A172 (cell line): ENCODE measurements around the gene ACSS1. TPM values are rescaled to one million over a fixed set of nuclear protein-coding genes. Genes with fewer than 3 reads are reported as not detected.

Experiments used
- DNase-seq: peaks from one replicate; pipeline ENCODE4 v3.0.0-alpha.2; 2015; ENCODE audit warnings: low spot score
- total RNA-seq: library from RNA; depleted of rRNA; stranded (reverse); fragments of >200 nt; shearing (Covaris generic); gene quantifications from 2 replicates; pipeline ENCODE4 v1.2.3, GENCODE V29; 2014; rRNA removed

ACSS1 gene
- total RNA-seq: 0.10 and 0.57 TPM in 2 replicates

DNA sequence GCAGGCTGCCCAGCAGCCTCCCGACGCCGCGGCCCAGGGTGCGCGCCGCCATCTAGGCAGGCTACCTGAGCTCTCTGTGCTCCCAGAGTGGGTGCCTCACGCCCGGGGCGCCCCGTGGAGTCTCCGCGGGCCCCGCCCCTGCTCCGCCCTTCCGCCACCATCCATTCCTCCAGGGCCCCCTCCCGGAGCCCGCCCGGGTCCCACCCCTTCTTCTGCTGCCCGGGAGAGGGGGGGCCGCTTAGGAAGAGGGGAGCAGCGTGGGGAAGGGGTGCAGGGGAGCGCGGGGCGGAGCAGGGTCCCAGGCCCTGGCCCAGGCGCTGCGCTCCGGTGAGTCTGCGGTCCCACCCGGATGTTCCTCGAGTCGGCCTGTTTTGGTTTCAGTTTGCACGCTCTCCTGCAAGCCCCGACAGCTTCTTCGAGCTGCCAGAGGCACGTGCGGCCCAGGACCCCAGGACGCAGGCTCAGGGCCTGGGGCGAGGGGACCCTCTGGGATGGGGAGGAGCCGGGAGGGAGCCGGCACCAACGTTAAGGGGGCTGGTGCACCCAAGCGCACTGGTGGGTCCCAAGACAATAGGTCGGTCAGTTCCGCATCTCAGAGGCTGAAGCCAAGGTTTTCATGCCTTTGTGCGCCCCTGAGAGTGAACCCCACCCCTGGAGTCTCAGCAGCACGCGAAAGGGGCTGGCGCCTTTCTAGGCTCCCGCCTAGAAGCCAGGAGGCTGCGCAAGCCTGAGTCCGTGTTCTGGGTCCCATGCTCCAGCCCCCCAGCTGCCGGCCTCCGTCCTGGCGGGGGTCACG lies at the start of gene ACSS1:
ACSS1 (minus strand) TSS at position 89 of the 796 bp plus-strand sequence; CDS start at position 52, 37 bp downstream.
- DNase-seq: no peak

DNA sequence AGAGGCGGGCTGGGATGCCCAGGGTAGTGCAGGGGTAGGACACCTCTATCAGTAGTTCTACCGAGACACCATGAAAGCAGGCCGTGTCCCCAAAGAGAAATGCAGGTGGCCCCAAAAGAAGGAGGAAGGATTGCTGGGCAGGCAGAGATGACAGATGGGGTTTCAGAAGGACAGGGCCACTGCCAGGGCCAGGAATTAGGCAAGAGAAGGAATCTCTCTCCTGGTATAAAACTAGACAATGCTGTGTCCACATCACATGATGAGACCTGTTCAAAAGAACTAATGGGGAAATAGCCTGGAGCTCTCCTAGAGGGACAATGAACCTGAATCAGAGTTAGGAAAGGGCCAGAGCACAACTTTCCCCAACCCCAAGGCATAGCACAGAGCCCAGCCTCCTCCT lies 45.6 kb upstream of the ACSS1 start:
- no peak for DNase-seq

DNA sequence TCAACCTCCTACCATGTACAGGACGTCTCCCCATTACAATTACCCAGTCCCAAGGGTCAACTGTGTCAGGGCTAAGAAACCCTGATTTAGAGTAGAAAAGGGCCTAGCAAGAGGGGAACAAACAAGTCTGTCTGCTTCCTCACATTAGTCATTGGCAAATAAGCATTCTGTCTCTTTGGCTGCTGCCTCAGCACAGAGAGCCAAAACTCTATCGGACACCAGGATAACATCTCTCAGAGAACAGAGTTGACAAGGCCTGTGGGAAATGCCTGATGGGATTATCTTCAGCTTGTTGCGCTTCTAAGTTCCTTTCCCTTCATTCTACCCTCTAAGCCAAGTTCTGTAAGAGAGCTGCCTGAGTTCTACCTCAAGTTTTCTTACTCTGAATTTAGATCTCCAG lies 43.0 kb upstream of the ACSS1 start:
- no peak for DNase-seq

DNA sequence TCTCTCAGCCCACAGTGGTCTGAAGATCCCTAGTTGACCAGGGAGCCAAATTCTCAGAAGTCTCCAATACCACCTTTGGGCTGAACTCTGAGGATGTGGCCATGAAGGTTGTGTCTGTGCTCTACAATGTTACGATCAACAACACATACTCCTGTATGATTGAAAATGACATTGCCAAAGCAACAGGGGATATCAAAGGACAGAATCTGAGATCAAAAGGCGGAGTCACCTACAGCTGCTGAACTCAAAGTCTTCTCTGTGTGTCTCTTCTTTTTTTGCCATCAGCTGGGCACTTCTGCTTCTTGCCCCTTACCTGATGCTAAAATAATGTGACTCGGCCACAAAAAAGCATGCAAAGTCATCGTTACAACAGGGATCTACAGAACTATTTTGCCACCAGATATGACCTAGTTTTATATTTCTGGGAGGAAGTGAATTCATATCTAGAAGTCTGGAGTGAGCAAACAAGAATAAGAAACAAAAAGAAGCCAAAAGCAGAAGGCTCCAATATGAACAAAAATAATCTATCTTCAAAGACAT lies 41.7 kb upstream of the ACSS1 start:
- DNase-seq: no peak

DNA sequence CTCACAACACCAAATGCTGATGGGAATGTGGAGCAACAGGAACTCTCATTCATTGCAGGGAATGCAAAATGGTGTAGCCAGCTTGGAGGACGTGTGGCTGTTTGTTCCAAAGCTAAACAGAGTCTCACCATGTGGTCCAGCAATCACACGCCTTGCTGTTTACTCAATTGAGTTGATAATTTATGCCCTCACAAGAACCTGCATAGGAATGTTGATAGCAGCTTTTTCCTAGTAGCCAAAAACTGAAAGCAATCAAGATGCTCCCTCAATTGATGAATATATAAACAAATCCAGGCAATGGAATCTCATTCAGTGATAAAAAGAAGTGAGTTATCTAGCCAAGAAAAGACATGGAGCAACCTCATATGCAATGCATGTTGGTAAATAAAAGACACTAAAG lies 39.6 kb upstream of the ACSS1 start:
- no peak for DNase-seq

DNA sequence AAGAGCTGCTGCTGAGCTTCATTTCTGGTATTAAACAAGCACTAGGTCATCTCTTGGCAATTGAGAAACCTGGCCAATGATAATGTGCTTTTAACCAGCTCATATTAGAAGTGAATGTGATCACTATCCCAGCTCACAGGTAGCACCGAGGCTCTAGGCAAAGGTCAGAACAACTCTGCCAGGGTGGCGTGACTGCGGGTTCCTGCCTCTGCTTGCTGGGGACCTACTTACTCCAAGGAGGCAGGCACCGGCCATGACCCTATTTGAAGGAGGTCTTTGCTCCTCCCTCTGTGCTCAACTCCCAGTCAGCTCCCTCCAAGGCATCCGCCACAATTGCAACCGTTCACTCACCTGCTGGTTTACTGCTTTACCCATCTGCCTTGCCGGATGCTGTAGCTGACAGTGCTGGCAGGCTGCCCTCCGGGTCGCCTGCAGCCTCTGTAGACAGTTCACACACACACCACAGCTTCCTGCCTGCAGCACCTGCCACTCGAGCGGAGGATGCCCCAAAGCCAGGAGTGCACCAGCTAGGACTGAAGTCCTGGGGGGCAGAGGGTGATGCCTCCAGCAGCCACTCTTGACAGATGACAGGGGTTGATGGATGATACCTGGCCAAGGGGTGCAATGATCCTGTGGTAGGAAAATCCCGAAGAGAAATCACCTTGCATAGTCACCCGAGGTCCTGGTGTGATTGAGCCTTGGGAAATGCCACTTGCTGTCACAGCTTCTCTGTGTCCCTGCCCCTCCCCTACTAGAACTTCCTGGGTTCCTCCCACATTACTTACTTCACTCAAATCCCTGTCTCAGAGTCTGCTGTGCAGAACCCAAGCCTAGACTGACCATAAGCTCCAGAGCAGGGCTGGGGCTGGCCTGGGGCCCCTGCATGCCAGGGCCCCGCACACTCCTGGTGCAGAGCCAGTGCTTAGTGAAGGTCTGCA lies 32.8 kb upstream of the ACSS1 start:
- DNase-seq: peak; percentile 44

DNA sequence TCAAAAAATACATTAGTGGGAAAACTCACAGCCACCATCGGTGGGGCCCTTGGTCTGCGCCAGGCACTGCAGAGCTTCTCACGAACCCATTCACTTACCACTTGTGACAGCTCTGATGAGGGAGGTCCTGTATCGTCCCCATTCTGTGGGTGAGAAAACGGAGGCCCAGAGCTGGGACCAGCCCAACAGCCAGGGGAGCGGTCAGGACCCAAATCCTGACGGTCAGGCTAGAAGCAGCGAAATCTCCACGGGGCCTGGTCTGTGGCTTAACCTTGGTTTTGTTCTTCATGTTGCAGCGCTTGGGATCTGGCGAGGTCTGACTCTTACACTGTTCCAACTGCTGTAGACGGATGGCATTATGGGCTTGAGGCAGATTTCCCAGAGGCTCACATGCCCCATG lies 31.7 kb upstream of the ACSS1 start:
- no peak for DNase-seq

DNA sequence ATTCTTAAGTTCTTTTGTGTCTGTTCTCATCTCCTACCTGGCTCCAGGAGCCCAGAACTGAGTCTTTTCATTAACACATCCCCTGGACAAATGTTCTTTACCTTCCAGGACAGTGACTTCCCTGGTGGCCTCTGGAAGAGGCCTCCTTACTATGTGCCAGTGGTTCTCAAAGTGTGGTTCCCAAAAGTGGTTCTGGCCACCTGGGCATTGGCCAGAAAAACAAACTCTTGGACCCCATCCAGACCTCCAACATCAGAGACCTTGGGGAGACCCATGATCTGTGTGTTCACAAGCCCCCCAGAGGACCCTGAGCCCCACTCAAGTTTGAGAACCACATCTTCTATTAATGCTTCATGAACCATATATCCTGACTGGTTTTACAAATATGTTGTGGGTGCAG lies 31.2 kb upstream of the ACSS1 start:
- DNase-seq: no peak

DNA sequence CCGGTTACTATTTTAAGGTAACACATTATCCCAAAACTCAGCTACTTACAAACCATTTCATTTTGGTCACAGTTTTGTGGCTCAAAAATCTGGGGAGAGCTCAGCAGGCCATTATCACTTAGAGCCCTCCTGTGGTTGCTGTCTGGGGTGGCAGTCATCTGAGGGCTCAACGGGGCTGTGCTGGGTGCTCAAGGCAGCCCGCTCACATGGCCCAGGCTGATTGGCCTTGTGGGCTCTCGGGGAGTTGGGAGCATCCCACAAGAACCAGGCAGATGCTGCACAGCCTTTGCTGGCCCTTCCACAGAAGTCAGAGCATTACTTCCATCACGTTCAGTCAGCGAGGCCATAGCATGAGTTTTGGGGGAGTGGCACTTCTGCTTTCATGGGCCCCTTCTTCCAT lies 30.3 kb upstream of the ACSS1 start:
- DNase-seq: no peak

DNA sequence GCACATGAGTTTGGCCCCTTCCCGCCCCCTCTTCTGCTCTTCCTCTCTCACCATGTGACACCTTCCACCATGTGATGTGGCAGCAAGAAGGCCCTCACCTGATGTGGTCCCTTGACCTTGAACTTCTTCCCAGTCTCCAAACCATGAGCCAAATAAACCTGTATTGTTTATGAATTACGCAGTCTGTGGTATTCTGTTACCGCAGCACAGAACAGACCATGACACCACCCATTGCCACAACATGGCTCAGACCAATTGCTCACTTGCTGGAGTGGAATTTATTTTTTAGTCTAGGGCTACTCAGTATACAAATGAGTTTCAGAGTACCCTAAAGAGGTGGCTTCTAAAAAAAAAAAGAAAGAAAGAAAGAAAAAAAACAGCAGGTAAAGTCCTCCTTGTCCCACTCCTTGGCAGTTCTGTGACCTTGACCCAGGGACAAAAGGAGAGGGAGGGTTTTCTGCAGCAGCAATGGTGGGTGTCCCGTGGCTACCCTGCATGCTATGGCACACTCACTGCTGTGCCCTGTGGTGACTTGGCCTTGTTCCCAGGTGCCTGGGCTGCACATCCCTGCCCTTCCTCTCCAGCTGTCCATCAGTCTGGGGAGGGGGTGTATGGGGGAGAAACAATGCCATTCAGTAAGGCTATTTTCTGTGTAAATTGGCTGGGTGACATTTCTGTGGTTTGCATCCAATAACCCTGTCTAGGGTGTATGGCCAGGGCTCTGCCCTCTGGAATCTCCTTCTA lies 29.4 kb upstream of the ACSS1 start:
- DNase-seq: no peak

DNA sequence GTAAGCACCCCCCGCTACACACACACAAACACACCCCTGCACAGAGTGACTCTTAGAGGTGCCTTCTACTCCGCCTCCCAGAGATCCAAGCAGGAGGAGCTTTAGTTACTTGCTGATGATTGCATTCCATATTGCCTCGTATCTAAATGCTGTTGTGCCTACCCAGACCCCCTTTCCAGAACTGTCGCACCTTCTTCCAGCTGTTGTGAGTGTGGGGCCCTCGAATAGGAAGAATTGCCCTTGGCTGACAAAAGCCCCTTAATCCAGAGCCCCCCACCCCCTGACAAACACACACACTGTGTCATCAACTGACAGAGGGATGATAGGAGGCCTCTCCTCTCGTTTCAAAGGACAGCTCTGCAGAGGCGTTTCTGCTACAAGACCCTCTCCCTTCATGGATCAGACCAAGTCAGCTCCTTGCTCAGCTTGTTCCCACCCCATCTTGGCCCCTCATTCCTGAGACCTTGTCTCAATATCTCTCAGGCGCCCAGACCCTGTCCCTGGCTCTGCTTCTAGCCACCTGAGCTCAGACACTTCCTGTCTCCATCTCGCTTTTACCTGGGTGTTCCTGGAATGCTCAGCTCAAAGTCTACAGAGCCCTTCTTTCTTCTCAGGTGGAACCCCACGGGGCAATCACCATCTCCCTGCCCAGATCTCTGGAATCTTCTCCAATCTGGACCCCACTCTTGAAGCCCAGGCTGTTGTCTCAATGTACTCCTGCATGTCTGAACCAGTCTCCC lies 28.0 kb upstream of the ACSS1 start:
- DNase-seq: no peak

DNA sequence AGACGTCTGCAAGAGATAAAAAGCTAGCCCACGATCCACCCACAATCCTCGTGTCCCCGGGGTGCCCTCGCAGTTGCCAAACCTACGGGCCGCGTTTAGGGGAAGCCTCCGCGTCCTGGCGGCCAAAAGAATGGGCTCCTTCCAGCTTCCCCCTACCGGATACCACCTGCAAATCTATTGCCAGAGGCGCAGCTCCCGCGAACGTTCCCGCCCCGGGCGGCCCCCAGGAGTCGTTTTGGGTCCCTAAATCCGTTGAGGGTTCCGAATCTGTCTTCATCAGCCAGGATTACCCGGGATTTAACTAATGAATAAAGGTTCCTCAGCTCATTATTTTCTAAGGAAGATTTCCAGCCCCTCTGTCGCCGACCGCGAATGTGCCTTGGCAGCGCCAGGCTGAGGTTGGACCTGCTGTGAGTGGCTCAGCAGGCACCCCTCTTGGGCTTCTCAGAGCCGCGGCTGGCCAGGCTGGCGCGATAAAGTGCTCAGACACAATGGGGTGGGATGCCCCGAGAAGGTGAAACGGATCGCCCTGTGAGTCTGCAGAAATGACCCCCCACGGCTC lies 26.8 kb upstream of the ACSS1 start:
- DNase-seq: no peak

DNA sequence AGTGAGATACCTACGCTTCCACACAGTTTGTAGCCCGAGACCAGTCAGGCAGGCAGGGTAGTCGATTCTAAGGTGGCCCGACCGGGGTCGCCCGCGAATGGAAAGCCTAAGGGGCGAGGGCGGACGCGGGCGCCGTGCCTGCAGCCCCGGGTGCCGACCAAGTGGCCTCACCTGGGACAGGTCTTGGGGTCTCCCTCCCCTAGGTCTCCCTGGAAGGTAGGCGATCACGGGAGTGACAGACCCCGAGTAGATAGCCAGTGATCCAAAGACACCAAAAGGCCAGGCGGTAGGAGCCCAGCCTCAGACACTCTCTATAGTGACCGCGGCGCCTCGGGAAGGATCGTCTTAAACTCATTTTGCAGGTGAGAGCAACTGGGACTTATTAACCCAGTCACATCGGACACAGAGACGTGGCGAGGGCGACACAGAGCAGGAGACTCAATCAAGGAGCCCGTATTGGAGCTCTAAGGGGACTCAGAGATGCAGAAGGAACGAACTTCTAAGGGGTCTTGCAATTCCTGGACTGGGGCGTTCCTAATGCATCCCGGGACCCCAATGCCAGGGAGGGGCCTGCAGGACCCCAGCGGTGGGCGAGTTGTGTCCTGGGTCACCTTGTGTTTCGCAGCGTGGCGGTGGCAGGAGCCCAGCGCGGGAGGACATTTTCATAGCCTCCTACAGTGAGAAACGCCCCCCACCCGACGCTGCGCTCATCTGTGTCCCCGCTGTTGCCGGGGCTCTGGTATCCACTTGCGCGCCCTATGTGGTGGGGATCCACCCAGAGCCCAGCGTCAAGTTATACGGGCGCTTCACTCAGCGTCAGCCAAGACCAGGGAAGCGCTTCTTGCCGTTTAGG lies 26.1 kb upstream of the ACSS1 start:
- DNase-seq: no peak

DNA sequence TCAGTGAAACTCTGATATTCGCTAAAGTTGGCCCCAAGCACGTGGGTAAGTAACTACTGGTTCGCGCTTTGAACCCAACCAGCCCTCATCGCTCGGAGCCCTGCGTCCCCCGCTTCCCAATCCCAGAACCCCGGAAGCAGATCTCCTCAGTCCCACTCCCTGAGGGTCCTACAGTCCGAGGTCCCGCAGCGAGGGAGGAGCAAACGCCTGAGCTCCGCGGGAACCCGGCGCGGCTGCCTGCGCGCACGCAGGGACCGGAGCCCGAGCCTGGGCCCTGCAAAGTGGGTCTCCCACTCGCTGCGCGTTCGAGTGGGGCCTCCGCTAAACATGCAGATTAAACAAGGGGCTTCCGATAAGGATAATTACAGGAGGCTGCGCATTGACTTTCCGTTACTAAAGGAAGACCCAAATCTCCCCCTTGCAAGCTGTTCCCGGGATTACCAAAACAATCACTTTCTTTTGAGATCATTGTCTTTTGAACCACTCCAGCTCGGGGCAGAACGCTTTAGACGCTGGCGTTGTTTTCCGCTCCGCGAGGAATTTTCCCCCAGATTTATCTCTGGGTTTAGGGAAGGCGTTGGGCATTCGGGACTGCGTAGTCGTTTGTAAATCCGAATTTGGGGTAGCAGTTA lies 25.3 kb upstream of the ACSS1 start:
- no peak for DNase-seq

DNA sequence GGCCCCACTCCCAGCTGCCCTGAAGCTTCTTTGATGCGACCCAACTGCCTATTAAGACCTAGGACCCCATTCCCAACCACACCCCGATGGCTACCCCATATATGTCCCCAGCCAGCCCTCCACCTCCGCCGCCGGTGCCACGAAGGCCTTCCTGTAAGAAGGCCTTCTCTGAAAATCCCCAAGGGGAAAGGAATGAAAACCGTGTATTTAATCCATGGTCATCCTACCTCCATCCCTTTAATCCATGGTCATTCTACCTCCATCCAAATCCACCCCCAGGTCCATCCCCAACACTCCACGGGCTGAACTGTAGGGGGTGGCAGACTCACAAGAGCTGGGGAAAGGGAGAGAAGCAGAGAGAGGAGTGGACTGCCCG lies 24.5 kb upstream of the ACSS1 start:
- DNase-seq: no peak

DNA sequence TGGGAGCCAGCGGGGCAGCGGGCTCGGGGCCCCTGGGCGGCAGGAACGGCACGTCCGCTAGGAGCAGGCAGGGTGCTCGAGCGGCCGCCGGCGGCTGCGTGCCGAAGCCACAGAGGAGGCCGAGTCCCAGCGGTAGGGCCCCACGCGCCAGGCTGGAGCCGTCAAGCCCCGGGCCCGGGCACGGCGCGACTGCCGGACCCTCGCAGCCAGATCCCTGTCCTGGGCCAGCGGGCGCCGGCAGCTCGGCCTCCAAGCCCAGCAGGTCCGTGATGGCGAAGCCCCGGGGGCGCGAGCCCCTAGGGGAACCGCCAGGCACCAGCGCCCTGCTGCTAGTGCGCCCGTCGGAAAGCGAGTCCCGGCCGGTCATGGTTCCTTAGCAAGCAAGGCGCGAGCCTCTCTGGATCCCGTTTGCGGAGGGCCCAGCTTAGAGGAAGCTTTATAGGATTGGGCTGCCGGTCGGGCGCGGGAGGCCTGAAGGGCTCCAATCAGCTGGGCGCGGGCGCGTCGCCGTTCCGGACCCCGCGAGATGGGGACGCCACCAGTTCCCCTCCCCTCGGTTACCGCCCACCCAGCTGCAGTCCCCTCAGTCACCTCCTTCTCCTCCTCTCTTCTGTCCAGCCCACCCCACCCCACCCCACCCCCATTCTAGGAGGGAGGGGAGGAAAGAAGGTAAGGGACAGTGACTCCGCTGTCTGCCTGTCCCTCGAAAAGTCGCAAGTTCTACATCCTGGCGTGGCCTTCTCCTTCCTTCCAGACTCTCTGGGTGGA lies 24.0 kb upstream of the ACSS1 start, which contains the start of gene VSX1:
VSX1 (minus strand) TSS at position 412 of the 768 bp plus-strand sequence; CDS start at position 367, 45 bp downstream.
- DNase-seq: no peak

DNA sequence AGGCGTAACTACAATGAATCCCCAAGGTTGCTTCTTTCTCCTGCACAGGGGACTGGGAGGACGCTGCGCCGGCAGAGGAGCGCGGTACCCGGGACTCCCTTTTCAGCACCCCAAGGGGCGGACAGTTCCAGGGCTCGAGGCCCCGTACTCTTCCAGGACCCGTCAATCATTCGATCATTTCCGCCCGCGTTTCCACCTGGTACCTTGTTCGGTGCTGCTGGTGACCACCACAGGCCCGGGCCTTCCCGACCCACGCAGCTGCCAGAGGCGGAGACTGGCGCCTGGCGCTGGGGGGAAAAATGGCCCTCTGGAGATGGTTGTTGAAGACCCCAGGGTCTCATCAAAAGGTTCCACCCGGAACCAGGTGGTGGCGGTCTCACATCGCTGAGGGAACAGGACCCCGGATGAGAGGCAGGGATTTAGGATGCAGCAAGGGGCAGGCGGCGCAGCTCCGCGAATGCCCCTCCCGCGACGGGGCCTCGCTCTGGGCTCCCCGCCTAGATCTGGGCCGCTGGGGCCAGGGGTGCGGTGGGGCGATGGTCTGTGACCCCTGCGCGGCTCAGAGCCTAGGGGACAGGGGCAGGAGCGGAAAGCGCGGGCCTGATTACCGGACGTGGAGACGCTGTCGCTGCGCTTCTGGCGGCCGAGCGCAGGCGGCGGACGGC lies 23.3 kb upstream of the ACSS1 start:
- no peak for DNase-seq

DNA sequence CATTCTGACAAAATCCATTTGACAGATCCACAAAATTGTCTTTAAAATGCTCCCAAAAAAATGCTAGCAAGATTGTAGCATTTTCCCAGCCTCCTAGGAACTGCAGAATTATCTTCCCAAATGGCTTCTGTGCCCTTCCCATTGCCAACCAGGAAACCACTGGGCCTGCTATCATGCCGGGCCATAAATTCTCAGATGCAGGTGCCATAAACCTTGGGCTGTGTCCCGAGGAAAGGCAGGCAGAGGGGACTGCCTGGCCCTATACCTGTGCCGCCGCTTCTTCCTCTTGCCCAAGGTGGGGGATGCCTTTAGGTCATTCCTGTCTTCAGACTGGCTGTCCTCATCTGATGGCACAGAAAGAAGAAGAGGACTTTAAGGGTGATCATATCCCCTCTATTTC lies 21.2 kb upstream of the ACSS1 start:
- no peak for DNase-seq
